HepG2 (cell line): Measurements from ENCODE around the gene ZMYND19. TPM values are rescaled to one million over a fixed set of nuclear protein-coding genes. Genes with fewer than 3 reads are reported as not detected.

Experiments
- CBX5 ChIP-seq: sonication (generic); formaldehyde crosslinking; IDR thresholded peaks from 2 replicates; pipeline ENCODE4 v1.4.0; 2020; ENCODE audit warnings: missing genetic modification reagents, borderline replicate concordance
- CERS6 ChIP-seq: sonication (generic); formaldehyde crosslinking; IDR thresholded peaks from 2 replicates; pipeline ENCODE4 v1.5.0; 2020; ENCODE audit warnings: missing genetic modification reagents
- FLYWCH1 ChIP-seq: sonication (generic); formaldehyde crosslinking; IDR thresholded peaks from 2 replicates; pipeline ENCODE4 v1.8.1; 2023; ENCODE audit warnings: mild to moderate bottlenecking, missing genetic modification reagents
- HBP1 ChIP-seq: IDR thresholded peaks from 2 replicates; pipeline ENCODE4 v1.6.1; 2016; ENCODE audit warnings: low read depth, control low read depth
- KAT8 ChIP-seq: IDR thresholded peaks from 2 replicates; pipeline ENCODE4 v1.6.1; 2016; ENCODE audit warnings: missing genetic modification reagents, missing compliant biosample characterization
- KDM6A ChIP-seq: IDR thresholded peaks from 2 replicates; pipeline ENCODE4 v1.6.1; 2016; ENCODE audit warnings: low read depth
- NONO ChIP-seq, 2 experiments: fragments of 450-650 bp in 1 of 2; sonication (generic) in 1 of 2; formaldehyde crosslinking in 1 of 2; IDR thresholded peaks in 1 of 2; conservative IDR thresholded peaks in 1 of 2; 2 replicates each; pipeline versions ENCODE4 v1.6.1 to v1.8.0; 2017 to 2022; ENCODE audit warnings: mild to moderate bottlenecking in 1 of 2, missing genetic modification reagents in 1 of 2, moderate library complexity in 1 of 2
- NR3C1 ChIP-seq: sonication (generic); formaldehyde crosslinking; IDR thresholded peaks from 2 replicates; pipeline ENCODE4 v1.4.0; 2020; ENCODE audit warnings: missing genetic modification reagents
- TOPORS ChIP-seq: sonication (generic); formaldehyde crosslinking; IDR thresholded peaks from 2 replicates; pipeline ENCODE4 v1.8.0; 2023; ENCODE audit warnings: mild to moderate bottlenecking, missing genetic modification reagents
- ZBTB37 ChIP-seq: sonication (generic); formaldehyde crosslinking; IDR thresholded peaks from 2 replicates; pipeline ENCODE4 v1.4.0; 2020; ENCODE audit warnings: mild to moderate bottlenecking, missing genetic modification reagents
- ZC3H13 ChIP-seq: sonication (generic); formaldehyde crosslinking; IDR thresholded peaks from 2 replicates; pipeline ENCODE4 v1.8.1; 2023; ENCODE audit warnings: mild to moderate bottlenecking, missing genetic modification reagents, moderate library complexity
- ZNF44 ChIP-seq: sonication (generic); formaldehyde crosslinking; IDR thresholded peaks from 2 replicates; pipeline ENCODE4 v1.5.1; 2020; ENCODE audit warnings: mild to moderate bottlenecking, missing genetic modification reagents
- ZNF563 ChIP-seq: sonication (generic); formaldehyde crosslinking; IDR thresholded peaks from 2 replicates; pipeline ENCODE4 v1.8.0; 2022; ENCODE audit warnings: mild to moderate bottlenecking, moderate library complexity, missing genetic modification reagents
- ZNF768 ChIP-seq: sonication (generic); formaldehyde crosslinking; IDR thresholded peaks from 2 replicates; pipeline ENCODE4 v1.4.0; 2020; ENCODE audit warnings: missing genetic modification reagents
- ZNF878 ChIP-seq: sonication (generic); formaldehyde crosslinking; IDR thresholded peaks from 2 replicates; pipeline ENCODE4 v1.8.1; 2023; ENCODE audit warnings: mild to moderate bottlenecking, missing genetic modification reagents, moderate library complexity
- polyA plus RNA-seq, 8 experiments: library from polyadenylated mRNA; depleted of rRNA in 3 of 8; stranded (reverse) in 7 of 8; unstranded in 1 of 8; fragments of >200 nt; fragmentation: Illumina TruSeq in 4 of 8; extraction: Trizol in 4 of 8; gene quantifications; 2 replicates each; pipeline versions ENCODE4 v1.2.1 to v1.2.3, GENCODE V29; 2011 to 2016; ENCODE audit warnings: low read depth in 4 of 8, missing spikeins in 1 of 8, mixed read lengths in 1 of 8; ENCODE audit not compliant: insufficient read depth in 1 of 8
- total RNA-seq, 5 experiments: library from RNA; depleted of rRNA; stranded (reverse); fragments of >200 nt; fragmentation: Illumina TruSeq; extraction: Trizol; gene quantifications; 2 replicates each; pipeline ENCODE4 v1.2.3, GENCODE V29; 2016; ENCODE audit warnings: low read depth in 1 of 5
- TF ChIP-seq, protein P1 (sequence below), 2 experiments: sonication (generic) in 1 of 2; formaldehyde crosslinking in 1 of 2; IDR thresholded peaks; 2 replicates each; pipeline versions ENCODE4 v1.6.1 to v1.9.0; 2014 to 2022; ENCODE audit warnings: antibody characterized with exemption in 1 of 2, borderline replicate concordance in 1 of 2, inconsistent platforms in 1 of 2, low read depth in 1 of 2, missing genetic modification reagents in 1 of 2
- TF ChIP-seq, protein P2 (sequence below): sonication (generic); formaldehyde crosslinking; IDR thresholded peaks from 2 replicates; pipeline ENCODE4 v1.4.0; 2020; ENCODE audit warnings: mild to moderate bottlenecking, missing genetic modification reagents

ZMYND19 gene
- total and polyA plus RNA-seq, 2 of the 13 experiments (the other 11 are each of a cell fraction or from before 2014, with no cell fraction given), result 21.3 to 38.7 TPM

- TF ChIP-seq ZNF768 (CRISPR knock-in tag), result no peak
- TF ChIP-seq, protein P1, sequence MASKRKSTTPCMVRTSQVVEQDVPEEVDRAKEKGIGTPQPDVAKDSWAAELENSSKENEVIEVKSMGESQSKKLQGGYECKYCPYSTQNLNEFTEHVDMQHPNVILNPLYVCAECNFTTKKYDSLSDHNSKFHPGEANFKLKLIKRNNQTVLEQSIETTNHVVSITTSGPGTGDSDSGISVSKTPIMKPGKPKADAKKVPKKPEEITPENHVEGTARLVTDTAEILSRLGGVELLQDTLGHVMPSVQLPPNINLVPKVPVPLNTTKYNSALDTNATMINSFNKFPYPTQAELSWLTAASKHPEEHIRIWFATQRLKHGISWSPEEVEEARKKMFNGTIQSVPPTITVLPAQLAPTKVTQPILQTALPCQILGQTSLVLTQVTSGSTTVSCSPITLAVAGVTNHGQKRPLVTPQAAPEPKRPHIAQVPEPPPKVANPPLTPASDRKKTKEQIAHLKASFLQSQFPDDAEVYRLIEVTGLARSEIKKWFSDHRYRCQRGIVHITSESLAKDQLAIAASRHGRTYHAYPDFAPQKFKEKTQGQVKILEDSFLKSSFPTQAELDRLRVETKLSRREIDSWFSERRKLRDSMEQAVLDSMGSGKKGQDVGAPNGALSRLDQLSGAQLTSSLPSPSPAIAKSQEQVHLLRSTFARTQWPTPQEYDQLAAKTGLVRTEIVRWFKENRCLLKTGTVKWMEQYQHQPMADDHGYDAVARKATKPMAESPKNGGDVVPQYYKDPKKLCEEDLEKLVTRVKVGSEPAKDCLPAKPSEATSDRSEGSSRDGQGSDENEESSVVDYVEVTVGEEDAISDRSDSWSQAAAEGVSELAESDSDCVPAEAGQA (IDR thresholded peaks at IDR 0.05; ENCODE audit: low read depth), result peak; percentile 15; the same call in 1 of the 2 replicates
- TF ChIP-seq, protein P1 (CRISPR knock-in tag; IDR thresholded peaks at IDR 0.05; ENCODE audit: borderline replicate concordance), result no peak
- TF ChIP-seq CERS6 (CRISPR knock-in tag), result no peak
- peak; percentile 63; the same call in 1 of the 2 replicates for TF ChIP-seq HBP1
- no peak for TF ChIP-seq NONO (IDR thresholded peaks at IDR 0.05)
- 0 out of 2 replicates have a peak, but pooled peaks have one; percentile 17 for TF ChIP-seq NONO (CRISPR knock-in tag; conservative IDR thresholded peaks at IDR 0.05)
- no peak for TF ChIP-seq FLYWCH1 (CRISPR knock-in tag)
- peak; percentile 48; the same call in 1 of the 2 replicates for TF ChIP-seq ZNF44 (CRISPR knock-in tag)
- TF ChIP-seq ZNF878, result no peak
- TF ChIP-seq CBX5, result no peak
- TF ChIP-seq TOPORS, result 0 out of 2 replicates have a peak, but pooled peaks have one; percentile 59
- TF ChIP-seq ZNF563, result peak; percentile 50
- TF ChIP-seq NR3C1 (CRISPR knock-in tag), result no peak
- TF ChIP-seq, protein P2, sequence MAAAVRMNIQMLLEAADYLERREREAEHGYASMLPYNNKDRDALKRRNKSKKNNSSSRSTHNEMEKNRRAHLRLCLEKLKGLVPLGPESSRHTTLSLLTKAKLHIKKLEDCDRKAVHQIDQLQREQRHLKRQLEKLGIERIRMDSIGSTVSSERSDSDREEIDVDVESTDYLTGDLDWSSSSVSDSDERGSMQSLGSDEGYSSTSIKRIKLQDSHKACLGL (CRISPR knock-in tag), result peak; percentile 6; the same call in 1 of the 2 replicates
- TF ChIP-seq KDM6A (CRISPR knock-in tag), result no peak
- peak; percentile 89 for TF ChIP-seq KAT8 (CRISPR knock-in tag)
- no peak for TF ChIP-seq ZBTB37 (CRISPR knock-in tag)
- TF ChIP-seq ZC3H13 (CRISPR knock-in tag), result peak; percentile 65; the same call in 1 of the 2 replicates
Measured at GRCh38 chr9:137618105-137619067, 28.1 kb upstream of the ZMYND19 start, which contains the start of gene EHMT1 (continued).
